ENCODE data around the gene SCGB2A2.

SCGB2A2 gene

GRCh38 chr11:62269654-62270278, at the start of gene SCGB2A2:
SCGB2A2 (plus strand) TSS chr11:62270158; CDS start chr11:62270217, 59 bp downstream.
- no peak for DNase-seq (ENCODE audit: low read depth)
- peak; percentile 40 for TF ChIP-seq CTCF (IDR thresholded peaks at IDR 0.05; ENCODE audit: low read depth, low read length, missing control alignments)
- no peak within 1 kb of the TSS for H3K4me3 ChIP-seq (ENCODE audit: low read depth, low read length)

- no peak for DNase-seq (ENCODE audit: low read depth)
- H3K4me3 ChIP-seq (ENCODE audit: low read depth, low read length), result no peak overlapping the region
- TF ChIP-seq CTCF (IDR thresholded peaks at IDR 0.05; ENCODE audit: low read depth, low read length, missing control alignments), result no peak
Observed at GRCh38 chr11:62221498-62221897, 48.5 kb upstream of the SCGB2A2 start.

- TF ChIP-seq CTCF (IDR thresholded peaks at IDR 0.05; ENCODE audit: low read depth, low read length, missing control alignments), result no peak
- DNase-seq (ENCODE audit: low read depth), result no peak
- H3K4me3 ChIP-seq (ENCODE audit: low read depth, low read length), result no peak overlapping the region
Observed at GRCh38 chr11:62223095-62223494, 46.9 kb upstream of the SCGB2A2 start.

DNA sequence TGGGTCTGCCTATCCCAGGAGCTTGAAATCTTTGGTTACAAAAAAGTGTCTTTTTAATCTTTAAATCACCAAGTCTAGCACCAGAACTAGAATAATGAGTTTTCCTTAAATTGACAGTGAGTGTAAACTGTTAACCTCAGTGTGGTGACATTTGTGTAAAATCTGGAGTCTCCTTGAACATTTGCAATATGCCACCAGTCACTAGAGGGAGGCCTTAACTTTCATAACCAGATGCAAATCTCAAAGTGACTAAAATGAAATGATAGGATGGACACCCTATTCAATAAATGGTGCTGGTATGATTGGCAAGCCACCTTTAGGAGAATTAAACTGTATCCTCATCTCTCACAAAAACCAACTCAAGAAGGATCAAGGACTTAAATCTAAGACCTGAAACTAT, 36.2 kb upstream of the SCGB2A2 start:
- no peak overlapping the region for H3K4me3 ChIP-seq (ENCODE audit: low read depth, low read length)
- DNase-seq (ENCODE audit: low read depth), result no peak
- peak; percentile 9 for TF ChIP-seq CTCF (IDR thresholded peaks at IDR 0.05; ENCODE audit: low read depth, low read length, missing control alignments)

DNA sequence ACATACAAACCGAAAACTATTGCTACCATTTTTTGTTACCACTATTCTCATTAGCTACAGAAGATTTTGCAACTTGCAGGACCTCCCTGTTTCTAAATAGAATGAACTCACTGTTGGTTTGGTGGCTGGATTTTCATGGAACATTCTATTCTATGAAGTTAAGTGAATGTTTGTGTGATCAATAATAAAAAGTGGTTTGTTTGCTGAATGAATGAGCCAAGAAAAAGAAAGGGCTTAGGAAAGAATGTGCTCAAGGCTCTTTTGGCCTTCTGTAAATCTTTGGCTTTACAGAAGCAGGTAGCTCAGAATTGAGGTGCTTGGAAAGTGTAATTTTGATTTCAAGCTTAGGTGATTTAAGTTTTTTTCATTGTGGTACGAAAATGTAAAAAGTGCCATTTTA, 33.8 kb upstream of the SCGB2A2 start:
- TF ChIP-seq CTCF (IDR thresholded peaks at IDR 0.05; ENCODE audit: low read depth, low read length, missing control alignments), result no peak
- H3K4me3 ChIP-seq (ENCODE audit: low read depth, low read length), result no peak overlapping the region
- DNase-seq (ENCODE audit: low read depth), result no peak

GRCh38 chr11:62237499-62237898, 32.5 kb upstream of the SCGB2A2 start:
- TF ChIP-seq CTCF (IDR thresholded peaks at IDR 0.05; ENCODE audit: low read depth, low read length, missing control alignments), result no peak
- no peak for DNase-seq (ENCODE audit: low read depth)
- no peak overlapping the region for H3K4me3 ChIP-seq (ENCODE audit: low read depth, low read length)

- no peak for TF ChIP-seq CTCF (IDR thresholded peaks at IDR 0.05; ENCODE audit: low read depth, low read length, missing control alignments)
- DNase-seq (ENCODE audit: low read depth), result no peak
- H3K4me3 ChIP-seq (ENCODE audit: low read depth, low read length), result no peak overlapping the region
Observed at GRCh38 chr11:62238151-62238550, 31.8 kb upstream of the SCGB2A2 start.

Data from GM12864 (cell line).